ELF-1 (cell line): ENCODE results near the gene SGTB.
"Not testable (repeated sequence)": the region's sequence is repeated elsewhere in the genome, so short reads cannot be mapped to it uniquely, and the experiment has no call there.

Experiments used
- DNase-seq: peaks from one replicate; pipeline ENCODE4 v3.0.0-alpha.2; 2016; ENCODE audit warnings: low read depth, low spot score

SGTB gene

DNA sequence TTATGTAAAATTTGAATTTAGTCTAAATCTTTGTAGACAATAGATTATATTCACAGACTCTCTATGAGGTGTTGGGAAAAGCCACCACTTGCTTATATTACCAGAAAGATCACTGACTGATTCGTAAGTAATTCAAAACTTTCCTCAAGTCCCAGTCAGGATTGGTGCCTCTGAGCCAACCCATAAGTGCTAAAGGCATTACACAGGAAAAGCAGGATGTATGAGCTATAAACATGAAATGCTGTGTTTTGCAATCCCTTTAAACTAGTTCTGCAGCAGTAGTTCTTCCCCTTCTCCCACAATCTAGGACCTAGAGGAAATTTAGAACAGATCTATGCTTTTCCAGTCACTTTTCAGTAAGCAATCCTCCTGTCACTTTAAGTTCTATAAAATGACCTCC is 49.1 kb downstream of the SGTB start:
- DNase-seq = no peak

DNA sequence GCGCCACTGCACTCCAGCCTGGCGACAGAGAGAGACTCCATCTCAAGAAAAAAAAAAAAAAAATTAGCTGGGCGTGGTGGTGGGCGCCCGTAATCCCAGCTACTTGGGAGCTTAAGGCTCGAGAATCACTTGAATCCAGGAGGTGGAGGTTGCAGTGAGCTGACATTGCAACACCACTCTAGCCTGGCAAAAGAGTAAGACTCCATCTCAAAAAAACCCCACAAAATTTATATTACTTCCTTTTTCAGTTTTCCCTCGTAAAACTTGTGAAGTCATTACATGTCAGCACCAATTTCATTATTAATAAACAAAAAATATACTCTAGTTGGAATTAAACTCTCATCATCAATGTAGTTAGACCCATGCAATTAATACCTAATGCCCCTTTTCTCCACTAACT is 53.2 kb downstream of the SGTB start:
- no peak for DNase-seq

DNA sequence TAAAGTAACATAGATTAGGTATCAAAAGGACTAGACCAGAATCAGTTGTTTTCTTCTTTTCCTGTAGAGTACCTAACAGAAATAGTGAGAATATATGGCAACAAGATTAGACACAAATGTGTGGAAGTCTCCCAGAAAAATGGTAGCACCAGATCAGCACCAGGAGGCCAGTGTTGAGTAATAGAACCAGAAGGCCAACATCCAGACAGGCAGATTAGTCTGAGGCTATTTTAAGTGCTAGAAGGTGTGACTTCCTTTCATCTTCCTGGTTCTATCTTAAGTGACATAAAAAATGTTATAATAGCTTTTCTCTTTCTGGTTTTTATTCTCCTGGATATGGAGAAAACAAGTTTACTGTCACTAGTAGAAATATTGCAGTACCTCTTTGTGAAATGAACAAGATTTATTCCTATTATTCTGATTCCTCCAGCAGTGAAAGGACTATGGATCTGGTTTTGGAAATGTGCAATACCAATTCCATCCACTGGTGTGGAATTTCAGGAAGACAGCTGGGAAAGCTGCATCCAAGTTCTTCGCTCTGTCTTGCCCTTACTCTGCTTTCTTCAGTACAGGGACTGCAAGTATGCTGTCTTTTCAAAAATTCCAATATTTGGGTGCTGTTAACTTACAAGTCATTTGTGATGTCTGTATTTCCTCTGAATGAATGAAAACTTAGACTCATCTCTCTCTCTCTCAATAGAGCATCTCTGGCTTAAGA is 57.9 kb downstream of the SGTB start:
- peak; percentile 21 for DNase-seq

DNA sequence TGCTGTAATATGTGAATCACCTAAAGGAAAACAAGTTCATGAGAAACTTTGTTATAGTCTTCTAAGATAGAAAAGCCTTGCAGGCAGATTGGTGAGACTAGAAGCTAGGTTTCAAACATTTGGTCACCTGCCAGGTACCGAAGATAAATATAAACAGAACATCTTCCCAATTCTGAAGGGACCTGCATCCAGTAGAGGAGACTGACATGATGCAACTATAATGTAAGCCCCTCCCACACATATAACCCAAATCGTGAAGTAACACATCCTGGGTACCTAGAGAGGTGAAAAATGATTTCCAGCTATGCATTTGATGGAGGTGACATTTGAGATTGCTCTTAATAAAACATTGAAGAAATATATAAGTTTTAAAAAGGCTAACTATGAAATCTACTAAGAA is 67.2 kb downstream of the SGTB start:
- DNase-seq = no peak

DNA sequence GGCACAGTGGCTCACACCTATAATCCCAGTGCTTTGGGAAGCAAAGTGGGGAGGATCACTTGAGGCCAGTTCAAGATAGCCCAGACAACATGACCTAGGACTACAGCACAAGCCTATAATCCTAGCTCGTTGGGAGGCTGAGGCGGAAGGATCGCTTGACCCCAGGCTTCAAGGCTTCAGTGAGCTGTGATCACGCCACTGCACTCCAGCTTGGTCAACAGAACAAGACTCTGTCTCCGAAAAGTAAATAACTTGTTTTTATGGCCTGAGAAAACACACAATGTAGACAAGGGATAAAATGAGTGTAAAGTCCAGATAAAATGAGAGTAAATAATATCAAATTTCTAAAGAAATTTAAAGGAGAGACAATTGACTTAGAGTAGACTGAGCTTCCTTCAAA is 70.8 kb downstream of the SGTB start:
- DNase-seq = no peak

DNA sequence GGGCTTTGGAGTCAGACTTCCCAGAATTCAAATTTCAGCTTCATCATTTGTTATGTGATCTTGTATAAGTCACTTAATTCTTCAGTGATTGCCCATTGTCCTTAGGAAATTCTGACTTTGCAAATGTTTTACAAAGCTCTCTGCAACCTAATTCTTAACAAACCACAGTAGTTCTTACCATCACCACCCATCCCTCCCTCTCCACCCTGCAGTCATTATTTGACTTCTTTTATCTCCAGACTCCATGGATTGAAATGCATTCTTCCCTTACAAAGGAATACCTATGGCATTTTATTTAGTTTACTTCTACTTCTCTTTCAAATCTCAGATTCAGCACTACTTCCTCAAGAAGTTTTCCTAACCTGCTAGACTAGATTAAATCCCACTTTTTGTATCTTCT is 74.0 kb downstream of the SGTB start:
- no peak for DNase-seq

DNA sequence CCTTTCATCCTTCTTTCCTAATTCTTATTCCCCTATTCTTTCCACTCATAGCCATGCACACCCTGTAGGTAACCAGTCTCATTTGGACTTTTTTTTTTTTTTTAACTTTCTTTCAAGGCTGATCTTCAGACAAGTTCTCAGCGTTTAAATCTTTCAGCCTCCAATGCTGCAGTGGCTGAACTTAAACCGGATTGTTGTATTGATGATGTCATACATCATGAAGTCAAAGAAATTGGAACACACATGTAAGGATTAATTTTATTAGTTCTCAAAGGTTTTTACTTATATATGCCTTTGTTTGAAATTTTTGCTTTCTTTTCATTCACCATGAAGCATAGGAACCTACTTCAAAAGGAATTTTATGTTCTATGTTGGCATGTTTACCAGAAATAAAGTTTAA is 75.0 kb downstream of the SGTB start:
- no peak for DNase-seq

DNA sequence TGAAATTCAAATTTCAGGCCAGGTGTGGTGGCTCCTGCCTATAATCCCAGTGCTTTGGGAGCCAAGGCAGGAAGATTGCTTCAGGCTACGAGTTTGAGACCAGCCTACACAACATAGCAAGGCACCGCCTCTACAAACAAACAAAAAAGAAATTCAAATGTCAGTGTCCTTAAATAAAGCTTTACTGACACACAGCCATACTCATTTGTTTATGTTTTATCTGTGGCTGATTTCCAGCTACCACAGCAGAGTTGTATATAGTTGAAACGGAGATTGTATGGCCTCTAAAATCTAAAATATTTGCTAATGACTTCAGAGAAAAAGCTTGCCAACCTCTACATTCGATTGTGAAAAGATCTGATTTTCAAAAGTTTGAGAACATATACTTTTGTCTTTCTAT is 81.7 kb downstream of the SGTB start:
- peak; percentile 18 for DNase-seq

DNA sequence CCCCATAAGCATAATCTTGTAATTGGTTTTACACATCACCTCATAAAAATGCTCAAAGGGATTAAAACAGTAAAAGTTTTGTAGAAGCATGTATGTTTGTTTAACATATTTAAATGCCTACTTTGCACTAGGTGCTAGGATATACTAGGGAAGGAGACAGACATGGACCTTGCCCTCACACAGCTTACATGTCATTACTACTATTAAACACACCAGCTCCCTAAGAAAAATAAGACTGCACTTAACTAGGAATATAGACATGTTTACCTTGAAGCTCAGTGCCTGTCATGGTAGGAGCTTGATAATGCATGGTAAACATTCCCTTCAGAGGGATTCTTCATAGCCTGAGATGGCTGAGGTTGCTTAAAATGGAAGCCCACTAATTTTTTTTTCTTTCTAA is 90.9 kb downstream of the SGTB start:
- DNase-seq = no peak

DNA sequence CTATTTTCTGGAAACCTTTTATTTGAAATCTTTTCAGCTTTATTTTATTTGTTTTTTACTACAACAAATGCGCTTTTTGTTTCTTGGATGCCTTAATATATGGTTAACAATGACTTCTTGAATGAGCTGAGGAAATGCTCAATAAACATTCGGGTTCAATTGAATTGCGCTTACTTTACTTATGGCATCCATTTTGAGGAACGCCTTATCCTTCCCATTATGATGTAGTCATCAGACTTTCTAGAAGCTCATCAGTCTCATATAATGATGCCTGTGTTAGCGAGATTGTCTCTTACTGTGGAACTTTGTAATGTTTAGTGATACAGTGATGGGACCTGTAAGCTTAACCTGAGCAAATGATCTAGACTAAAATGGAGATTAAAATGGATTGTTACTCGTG is 96.2 kb downstream of the SGTB start:
- no peak for DNase-seq

DNA sequence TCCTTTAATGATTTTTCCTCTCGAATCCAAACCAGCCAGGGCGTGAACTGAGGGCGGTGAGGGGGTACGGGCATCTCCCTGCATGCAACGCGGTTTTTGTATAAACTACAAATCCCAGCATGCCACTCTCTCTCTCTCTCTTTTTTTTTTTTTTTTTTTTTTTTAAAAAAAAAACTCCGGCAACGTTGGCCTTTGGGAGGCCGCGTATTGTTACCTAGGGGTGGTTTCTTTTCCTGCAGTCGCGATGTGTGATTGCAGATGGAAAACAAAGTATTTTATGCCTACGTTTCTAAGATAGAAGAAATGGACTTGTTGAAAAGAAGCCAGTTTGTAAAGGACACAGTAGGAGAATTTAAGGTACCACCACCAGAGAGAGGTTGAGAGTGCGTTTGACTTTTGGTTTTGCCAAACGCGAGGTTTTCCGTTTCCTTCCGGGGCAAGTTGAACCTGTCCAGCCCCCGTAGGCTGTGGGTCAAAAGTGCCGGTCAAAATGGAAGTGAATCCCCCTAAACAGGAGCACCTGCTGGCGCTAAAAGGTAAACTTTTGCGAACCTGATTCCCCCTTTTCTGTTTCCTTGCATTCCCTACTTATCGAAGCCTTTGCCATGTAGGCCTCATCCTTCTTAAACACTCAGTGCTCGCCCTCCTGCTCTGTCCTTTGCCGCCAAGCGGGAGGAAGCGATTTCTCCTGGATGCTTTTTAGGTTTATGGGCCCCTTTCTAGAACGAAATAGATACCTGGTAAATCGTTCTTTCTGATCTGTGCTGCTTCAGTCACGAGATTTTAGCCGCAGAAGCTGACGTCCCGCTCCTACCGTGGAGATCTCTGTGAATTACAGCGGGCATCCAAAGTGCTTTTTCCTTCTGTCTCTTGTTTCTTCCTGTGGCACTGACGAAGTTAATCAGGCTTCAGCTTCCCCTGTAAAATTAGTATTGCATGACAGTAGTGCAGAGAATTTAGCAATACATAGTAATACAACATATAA is 97.0 kb downstream of the SGTB start, which contains the start of the genes SHLD3 and TRAPPC13:
Gene SHLD3 (plus strand): TSS at position 457 of the 985 bp plus-strand sequence. CDS start 4,561 bp downstream, outside the sequence.
Gene TRAPPC13 (plus strand): TSS at position 457 of the 985 bp plus-strand sequence. CDS start 34 bp downstream, at position 491.
- DNase-seq = peak; percentile 96

DNA sequence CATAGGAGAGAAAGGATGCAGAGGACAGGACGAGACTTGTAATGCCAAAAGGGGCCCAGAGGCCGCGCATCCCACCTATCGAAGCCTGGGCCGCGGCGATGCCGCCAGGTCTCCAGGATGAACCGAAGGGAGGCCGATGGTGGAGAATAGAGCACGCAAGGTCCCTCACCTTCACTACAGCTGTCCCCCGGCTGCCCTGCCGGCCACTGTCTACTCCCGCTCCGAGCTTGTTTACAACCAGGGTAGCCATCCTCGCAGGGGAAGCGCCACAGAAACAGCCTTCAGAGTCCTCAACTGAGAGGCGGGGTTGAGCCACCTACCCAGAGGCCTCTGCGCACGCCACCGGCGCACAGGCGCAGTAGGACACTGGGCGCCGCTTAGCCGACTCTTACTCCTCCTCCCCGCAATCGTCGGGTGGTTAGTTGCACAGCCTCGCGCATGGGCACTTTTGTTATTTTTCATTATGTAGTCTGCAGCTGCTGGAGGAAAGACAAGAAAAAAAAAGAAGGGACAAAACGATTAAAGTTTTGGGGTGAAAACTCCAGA is 97.8 kb downstream of the SGTB start, which contains the start of gene TRIM23:
Gene TRIM23 (minus strand): TSS at position 309 of the 546 bp plus-strand sequence. CDS start 59 bp downstream, at position 250.
- DNase-seq = peak; percentile 96

DNA sequence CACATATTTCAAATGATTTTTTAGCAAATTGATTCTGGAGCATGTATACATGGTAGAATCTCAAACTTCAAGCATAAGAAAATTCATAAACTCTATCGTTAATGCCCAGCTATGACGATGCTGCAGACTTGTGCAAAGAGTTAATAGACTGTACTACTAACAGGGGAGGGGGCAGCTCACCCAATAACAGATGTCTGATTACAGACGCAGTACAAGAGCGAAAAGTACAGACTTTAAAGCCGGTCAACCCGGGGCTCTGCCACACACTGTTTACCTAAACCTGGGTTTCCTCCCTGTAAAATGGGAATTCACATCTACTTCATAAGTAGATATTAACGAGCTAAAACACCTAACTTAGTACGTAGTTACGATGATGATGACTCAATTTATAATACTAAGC is 98.4 kb downstream of the SGTB start:
- DNase-seq = no peak

DNA sequence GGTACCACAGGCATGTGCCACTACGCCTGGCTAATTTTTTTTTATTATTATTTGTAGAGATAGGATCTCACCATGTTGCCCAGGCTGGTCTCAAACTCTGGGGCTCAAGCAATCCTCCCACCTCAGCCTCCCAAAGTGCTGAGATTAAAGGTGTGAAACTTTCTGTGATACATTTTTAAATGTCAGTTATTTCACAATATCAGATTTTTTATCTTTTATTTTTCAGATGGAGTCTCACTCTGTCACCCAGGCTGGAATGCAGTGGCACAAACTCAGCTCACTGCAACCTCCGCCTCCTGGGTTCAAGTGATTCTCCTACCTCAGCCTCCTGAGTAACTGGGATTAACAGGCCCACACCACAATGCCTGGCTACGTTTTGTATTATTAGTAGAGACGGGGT is 99.9 kb downstream of the SGTB start:
- DNase-seq = not testable (repeated sequence)

DNA sequence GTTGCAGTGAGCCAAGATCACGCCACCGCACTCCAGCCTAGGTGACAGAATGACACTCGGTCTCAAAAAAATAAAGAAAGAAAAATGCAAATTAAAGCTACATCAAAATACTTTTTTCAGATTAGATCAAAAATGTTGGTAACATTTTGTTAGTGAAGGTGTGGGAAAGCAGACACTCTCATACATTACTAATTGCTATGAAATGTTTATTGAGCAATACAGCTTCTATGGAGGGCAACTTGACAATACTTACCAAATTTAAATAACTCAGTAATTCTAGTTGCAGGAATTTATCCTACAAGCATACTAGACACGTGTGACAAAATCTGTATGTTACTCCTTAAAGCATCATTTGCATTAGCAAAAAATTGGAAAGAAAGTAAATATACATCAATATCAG is 101.9 kb downstream of the SGTB start:
- DNase-seq = no peak
